ENCODE results near the gene ZMIZ1. TPM values are rescaled to one million over a fixed set of nuclear protein-coding genes. Genes with fewer than 3 reads are reported as not detected.

ZMIZ1 gene
- total RNA-seq, 1 experiment from 2014 or later: 23.5 TPM

DNA sequence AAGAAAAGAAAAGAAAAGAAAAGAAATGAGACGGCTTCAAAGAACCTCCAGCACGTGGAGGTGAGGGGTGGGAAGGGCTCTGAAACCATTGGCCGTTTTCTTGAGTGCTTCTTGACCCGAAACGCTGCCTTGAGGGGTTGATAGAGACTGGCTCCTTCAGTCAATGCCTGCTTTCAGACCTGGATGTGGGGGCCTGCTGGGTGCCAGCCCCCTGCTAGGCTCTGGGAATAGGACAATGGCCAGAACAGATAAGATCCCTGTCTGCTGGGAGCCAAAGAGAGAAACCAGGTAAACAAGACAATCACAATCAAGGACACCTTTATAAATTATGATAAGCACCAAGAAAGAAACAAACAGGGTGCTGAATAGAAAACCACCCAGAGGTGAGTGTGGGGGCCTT is 27.7 kb downstream of the ZMIZ1 start:
- no TSS peak for BruUV-seq (replicated peaks)
- TF ChIP-seq, protein P1, sequence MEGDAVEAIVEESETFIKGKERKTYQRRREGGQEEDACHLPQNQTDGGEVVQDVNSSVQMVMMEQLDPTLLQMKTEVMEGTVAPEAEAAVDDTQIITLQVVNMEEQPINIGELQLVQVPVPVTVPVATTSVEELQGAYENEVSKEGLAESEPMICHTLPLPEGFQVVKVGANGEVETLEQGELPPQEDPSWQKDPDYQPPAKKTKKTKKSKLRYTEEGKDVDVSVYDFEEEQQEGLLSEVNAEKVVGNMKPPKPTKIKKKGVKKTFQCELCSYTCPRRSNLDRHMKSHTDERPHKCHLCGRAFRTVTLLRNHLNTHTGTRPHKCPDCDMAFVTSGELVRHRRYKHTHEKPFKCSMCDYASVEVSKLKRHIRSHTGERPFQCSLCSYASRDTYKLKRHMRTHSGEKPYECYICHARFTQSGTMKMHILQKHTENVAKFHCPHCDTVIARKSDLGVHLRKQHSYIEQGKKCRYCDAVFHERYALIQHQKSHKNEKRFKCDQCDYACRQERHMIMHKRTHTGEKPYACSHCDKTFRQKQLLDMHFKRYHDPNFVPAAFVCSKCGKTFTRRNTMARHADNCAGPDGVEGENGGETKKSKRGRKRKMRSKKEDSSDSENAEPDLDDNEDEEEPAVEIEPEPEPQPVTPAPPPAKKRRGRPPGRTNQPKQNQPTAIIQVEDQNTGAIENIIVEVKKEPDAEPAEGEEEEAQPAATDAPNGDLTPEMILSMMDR (IDR thresholded peaks at IDR 0.05; ENCODE audit: unreplicated experiment): no peak
- Mint-ChIP-seq H3K4me3 (ENCODE audit: low read depth, unreplicated experiment) (no peak overlapping the region), H3K27ac (ENCODE audit: unreplicated experiment) (no peak overlapping the region), H3K27me3 (ENCODE audit: unreplicated experiment) (no peaks in the 10 kb centered on the region), H3K9me3 (ENCODE audit: low read depth, unreplicated experiment) (no peaks in the 10 kb centered on the region), H3K4me1 (ENCODE audit: low read depth, unreplicated experiment) (peaks cover 75% of the 10 kb centered on the region), H3K36me3 (ENCODE audit: insufficient read depth, unreplicated experiment) (peaks cover 15% of the 10 kb centered on the region)
- CTCF ChIA-PET: no interaction called here
- intact Hi-C loops (cut with micrococcal nuclease; ENCODE audit: unreplicated experiment): no loop called here
- DNase-seq: no peak

DNA sequence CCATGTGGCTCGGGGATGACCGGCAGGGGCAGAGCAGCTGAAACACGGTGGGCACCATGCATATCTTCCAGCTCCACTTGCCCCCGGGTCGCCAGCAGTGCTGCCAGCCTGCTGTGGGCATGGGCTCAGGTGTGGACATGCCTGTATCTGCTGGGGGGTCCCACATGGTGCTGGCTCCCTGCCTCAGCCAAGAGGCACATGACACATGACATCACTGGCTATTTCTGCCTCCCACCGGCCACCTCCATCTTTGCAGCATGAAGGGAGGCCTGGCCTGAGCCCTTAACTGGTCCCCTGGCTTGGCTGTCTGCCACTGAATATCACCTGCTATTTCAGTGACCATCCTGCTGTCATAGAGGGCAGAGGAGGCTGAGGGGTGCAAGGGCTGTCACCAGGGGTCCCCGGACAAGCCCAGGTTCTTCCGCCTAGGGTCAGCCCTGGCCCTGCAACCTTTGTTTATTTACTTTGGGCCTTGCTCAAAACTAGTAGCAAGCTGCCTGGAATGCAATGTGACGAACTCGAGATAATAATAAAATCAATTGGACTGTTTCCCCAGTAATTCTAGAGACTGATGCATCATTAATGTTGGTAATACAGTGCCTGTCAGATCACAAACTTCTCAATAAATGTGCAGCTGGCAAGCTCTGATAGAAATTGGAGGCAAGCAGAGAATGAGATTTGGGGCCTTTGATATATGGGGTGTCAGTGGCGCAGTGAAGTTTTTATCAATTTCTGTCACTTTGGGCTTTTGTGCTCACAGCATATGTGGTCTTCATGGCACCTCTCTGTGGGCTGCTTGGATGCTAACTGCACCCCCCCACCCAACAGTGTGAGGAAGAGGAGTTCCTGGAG is 28.5 kb downstream of the ZMIZ1 start:
- CTCF ChIA-PET: no interaction called here
- DNase-seq: no peak
- H3K27me3 Mint-ChIP-seq (ENCODE audit: unreplicated experiment): no peaks in the 10 kb centered on the region
- no peaks in the 10 kb centered on the region for H3K9me3 Mint-ChIP-seq (ENCODE audit: low read depth, unreplicated experiment)
- intact Hi-C loops (cut with micrococcal nuclease; ENCODE audit: unreplicated experiment): no loop called here
- no TSS peak for BruUV-seq (replicated peaks)
- H3K4me3 Mint-ChIP-seq (ENCODE audit: low read depth, unreplicated experiment): no peak overlapping the region
- peaks cover 15% of the 10 kb centered on the region for H3K36me3 Mint-ChIP-seq (ENCODE audit: insufficient read depth, unreplicated experiment)
- TF ChIP-seq, protein P1 (IDR thresholded peaks at IDR 0.05; ENCODE audit: unreplicated experiment): no peak
- no peak overlapping the region for H3K27ac Mint-ChIP-seq (ENCODE audit: unreplicated experiment)
- peaks cover 80% of the 10 kb centered on the region for H3K4me1 Mint-ChIP-seq (ENCODE audit: low read depth, unreplicated experiment)

DNA sequence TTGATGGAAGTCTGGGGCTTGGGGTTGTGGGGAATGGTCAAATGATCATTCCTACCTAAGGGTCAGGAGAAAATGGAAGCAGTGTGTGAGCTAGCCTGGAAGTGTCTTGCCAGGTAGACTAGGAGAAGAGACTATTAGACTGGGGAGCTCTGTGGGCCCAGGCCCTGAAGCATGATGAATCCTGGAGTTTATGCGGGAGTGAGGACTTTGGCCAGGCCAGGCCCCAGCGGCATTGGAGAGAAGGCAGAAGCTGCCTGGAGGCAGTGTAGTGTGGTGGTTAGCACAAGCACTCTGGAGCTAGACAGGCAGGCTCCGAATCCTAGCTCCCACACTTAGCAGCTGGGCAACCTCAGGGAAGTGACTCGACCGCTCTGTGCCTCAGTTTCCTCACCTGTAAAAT is 29.3 kb downstream of the ZMIZ1 start:
- H3K36me3 Mint-ChIP-seq (ENCODE audit: insufficient read depth, unreplicated experiment): peaks cover 17% of the 10 kb centered on the region
- CTCF ChIA-PET: no interaction called here
- TF ChIP-seq, protein P1 (IDR thresholded peaks at IDR 0.05; ENCODE audit: unreplicated experiment): no peak
- BruUV-seq (replicated peaks): no TSS peak
- intact Hi-C loops (cut with micrococcal nuclease; ENCODE audit: unreplicated experiment): no loop called here
- DNase-seq: no peak
- no peak overlapping the region for H3K27ac Mint-ChIP-seq (ENCODE audit: unreplicated experiment)
- no peak overlapping the region for H3K4me3 Mint-ChIP-seq (ENCODE audit: low read depth, unreplicated experiment)
- peaks cover 80% of the 10 kb centered on the region for H3K4me1 Mint-ChIP-seq (ENCODE audit: low read depth, unreplicated experiment)
- no peaks in the 10 kb centered on the region for H3K27me3 Mint-ChIP-seq (ENCODE audit: unreplicated experiment)
- H3K9me3 Mint-ChIP-seq (ENCODE audit: low read depth, unreplicated experiment): no peaks in the 10 kb centered on the region

DNA sequence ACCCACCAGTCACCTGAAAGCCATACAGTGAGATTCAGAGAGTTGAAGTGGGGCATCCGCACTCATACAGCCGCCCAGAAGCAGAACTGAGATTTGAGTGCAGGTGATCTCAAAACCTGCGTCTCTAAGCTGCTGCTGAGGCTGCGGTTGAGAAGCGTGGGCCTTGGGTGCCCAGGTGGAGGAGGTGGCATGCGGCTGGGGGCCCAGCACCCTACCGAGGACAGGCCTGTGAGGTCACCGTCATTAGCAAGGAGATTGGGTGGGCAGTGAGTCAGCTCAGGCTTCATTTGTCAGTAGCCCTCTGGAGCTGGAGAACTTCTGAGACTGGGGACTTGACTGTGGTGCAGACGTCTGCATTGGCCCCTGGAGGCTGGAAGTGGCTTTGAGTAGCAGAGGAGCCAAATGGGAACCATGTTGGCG is 29.8 kb downstream of the ZMIZ1 start:
- CTCF ChIA-PET: no interaction called here
- intact Hi-C loops (cut with micrococcal nuclease; ENCODE audit: unreplicated experiment): no loop called here
- H3K27me3 Mint-ChIP-seq (ENCODE audit: unreplicated experiment): no peaks in the 10 kb centered on the region
- H3K4me3 Mint-ChIP-seq (ENCODE audit: low read depth, unreplicated experiment): no peak overlapping the region
- no peak overlapping the region for H3K27ac Mint-ChIP-seq (ENCODE audit: unreplicated experiment)
- no peaks in the 10 kb centered on the region for H3K9me3 Mint-ChIP-seq (ENCODE audit: low read depth, unreplicated experiment)
- no peak for DNase-seq
- peaks cover 81% of the 10 kb centered on the region for H3K4me1 Mint-ChIP-seq (ENCODE audit: low read depth, unreplicated experiment)
- peaks cover 20% of the 10 kb centered on the region for H3K36me3 Mint-ChIP-seq (ENCODE audit: insufficient read depth, unreplicated experiment)
- TF ChIP-seq, protein P1 (IDR thresholded peaks at IDR 0.05; ENCODE audit: unreplicated experiment): no peak
- no TSS peak for BruUV-seq (replicated peaks)

Data from Calu3 (cell line).